GM12872 (cell line): ENCODE data around the gene SYNE2.

ENCODE experiments used
- CTCF ChIP-seq: IDR thresholded peaks from 3 replicates; pipeline ENCODE4 v1.5.1; 2011; ENCODE audit warnings: low read depth, mild to moderate bottlenecking, low read length, moderate library complexity; ENCODE audit not compliant: insufficient read depth

The SYNE2 gene

GRCh38 chr14:63874223-63874622 lies 21.4 kb downstream of the SYNE2 start:
- TF ChIP-seq CTCF, result no peak

- no peak for TF ChIP-seq CTCF
Observed at GRCh38 chr14:63875311-63875710, 22.5 kb downstream of the SYNE2 start.

GRCh38 chr14:63877550-63877939 lies 24.7 kb downstream of the SYNE2 start:
- TF ChIP-seq CTCF, result no peak

GRCh38 chr14:63878052-63878451 lies 25.2 kb downstream of the SYNE2 start:
- TF ChIP-seq CTCF, result no peak

- no peak for TF ChIP-seq CTCF
Observed at GRCh38 chr14:63878792-63879191, 26.0 kb downstream of the SYNE2 start.

- no peak for TF ChIP-seq CTCF
Observed at GRCh38 chr14:63881926-63882325, 29.1 kb downstream of the SYNE2 start.

GRCh38 chr14:63887899-63888298 lies 35.1 kb downstream of the SYNE2 start:
- TF ChIP-seq CTCF, result no peak

- no peak for TF ChIP-seq CTCF
Observed at GRCh38 chr14:63890553-63890952, 37.7 kb downstream of the SYNE2 start.
